Upper lobe of right lung (tissue), 1 donor: Measurements from ENCODE around the gene GABARAPL2. TPM values are rescaled to one million over a fixed set of nuclear protein-coding genes. Genes with fewer than 3 reads are reported as not detected.

Experiments used
- ATAC-seq: fragments of 200-7000 bp; cut with Tn5 transposase; one replicate; pipeline ENCODE4 v1.9.1; 2020; ENCODE audit warnings: mild to moderate bottlenecking, moderate library complexity
- DNase-seq: peaks from one replicate; pipeline ENCODE4 v3.0.0-alpha.2; 2020
- H3K27ac ChIP-seq: fragments of 200-600 bp; one replicate; pipeline ENCODE4 v1.8.0; 2022
- H3K27me3 ChIP-seq: fragments of 200-600 bp; one replicate; pipeline ENCODE4 v1.8.0; 2022; ENCODE audit warnings: mild to moderate bottlenecking
- H3K36me3 ChIP-seq: fragments of 200-600 bp; one replicate; pipeline ENCODE4 v1.8.0; 2022
- H3K4me1 ChIP-seq: fragments of 200-600 bp; one replicate; pipeline ENCODE4 v1.8.0; 2022
- H3K4me3 ChIP-seq: fragments of 200-600 bp; one replicate; pipeline ENCODE4 v1.8.0; 2022; ENCODE audit warnings: mild to moderate bottlenecking
- H3K9me3 ChIP-seq: fragments of 200-600 bp; one replicate; pipeline ENCODE4 v1.8.0; 2022
- CTCF ChIP-seq: fragments of 200-600 bp; IDR thresholded peaks from one replicate; pipeline ENCODE4 v1.8.0; 2022; ENCODE audit warnings: antibody characterized with exemption
- intact Hi-C: fragments of 100-400 bp; cut with DNase I; formaldehyde crosslinking; loops from one replicate; pipeline ENCODE4 v1.11.0; 2022
- total RNA-seq: library from RNA; stranded (reverse); fragmentation: NEBNext Ultra II Directional; extraction: Animal tissue kit (Norgen Biotek cat#: 25700); gene quantifications from one replicate; pipeline ENCODE4 v1.2.1, GENCODE V29; 2021
- donor health status: DM: no; HTN: yes; CAD: no; lungs with severe emphysema.

GABARAPL2 gene
- total RNA-seq, 1 donor from 2014 or later = 109 TPM

- intact Hi-C loops = no loop called here
- no peaks in the 10 kb centered on the region for H3K9me3 ChIP-seq
- peak; percentile 90 for ATAC-seq
- H3K27me3 ChIP-seq = no peaks in the 10 kb centered on the region
- no peak overlapping the region for H3K27ac ChIP-seq
- TF ChIP-seq CTCF = peak; percentile 46
- DNase-seq = no peak
- H3K36me3 ChIP-seq = no peaks in the 10 kb centered on the region
- H3K4me1 ChIP-seq = peaks cover 5% of the 10 kb centered on the region
- no peak overlapping the region for H3K4me3 ChIP-seq
Measured at GRCh38 chr16:75550211-75550662, 15.9 kb upstream of the GABARAPL2 start.

- intact Hi-C loops = no loop called here
Measured at GRCh38 chr16:75552951-75553350, 13.2 kb upstream of the GABARAPL2 start.

GRCh38 chr16:75555213-75555706, 10.9 kb upstream of the GABARAPL2 start:
- peak overlapping the region; percentile 75 for H3K4me3 ChIP-seq
- no peaks in the 10 kb centered on the region for H3K9me3 ChIP-seq
- H3K27ac ChIP-seq = peak overlapping the region; percentile 74
- H3K27me3 ChIP-seq = no peaks in the 10 kb centered on the region
- TF ChIP-seq CTCF = no peak
- peak; percentile 81 for DNase-seq
- no peaks in the 10 kb centered on the region for H3K36me3 ChIP-seq
- H3K4me1 ChIP-seq = peaks cover 11% of the 10 kb centered on the region
- intact Hi-C loops = no loop called here
- ATAC-seq = peak; percentile 79

More at GRCh38 chr16:75552951-75553350, 13.2 kb upstream of the GABARAPL2 start:
- Histone ChIP-seq H3K27me3 (no peaks in the 10 kb centered on the region), H3K4me3 (no peak overlapping the region), H3K36me3 (no peaks in the 10 kb centered on the region), H3K9me3 (no peaks in the 10 kb centered on the region), H3K27ac (no peak overlapping the region), H3K4me1 (peaks cover 11% of the 10 kb centered on the region)
- no peak for TF ChIP-seq CTCF
- ATAC-seq (no peak), DNase-seq (no peak)

- Histone ChIP-seq H3K27ac (peak within 1 kb of the TSS; percentile 74), H3K4me3 (peak within 1 kb of the TSS; percentile 75), H3K27me3 (no peaks in the 10 kb centered on the region), H3K4me1 (peaks cover 11% of the 10 kb centered on the region), H3K36me3 (no peaks in the 10 kb centered on the region), H3K9me3 (no peaks in the 10 kb centered on the region)
- intact Hi-C loops = no loop called here
- ATAC-seq = peak; percentile 99
- TF ChIP-seq CTCF = no peak
- DNase-seq = peak; percentile 99
Measured at GRCh38 chr16:75555707-75556430, 10.3 kb upstream of the GABARAPL2 start, which contains the start of gene TMEM231. TSS of gene TMEM231 (minus strand) at chr16:75556252. CDS start at chr16:75556209, 43 bp downstream.

GRCh38 chr16:75556431-75556950, 9.7 kb upstream of the GABARAPL2 start:
- H3K27me3 ChIP-seq = no peaks in the 10 kb centered on the region
- H3K4me1 ChIP-seq = peaks cover 11% of the 10 kb centered on the region
- H3K9me3 ChIP-seq = no peaks in the 10 kb centered on the region
- intact Hi-C loops = no loop called here
- DNase-seq (no peak), ATAC-seq (no peak)
- peak overlapping the region; percentile 74 for H3K27ac ChIP-seq
- H3K4me3 ChIP-seq = peak overlapping the region; percentile 75
- TF ChIP-seq CTCF = no peak
- H3K36me3 ChIP-seq = no peaks in the 10 kb centered on the region
